ENCODE data around the gene PRR16. TPM values are rescaled to one million over a fixed set of nuclear protein-coding genes. Genes with fewer than 3 reads are reported as not detected.
"Not testable (repeated sequence)": the region's sequence is repeated elsewhere in the genome, so short reads cannot be mapped to it uniquely, and the experiment has no call there.

PRR16 gene
- total RNA-seq, 1 donor from 2014 or later: 4.7 TPM

DNA sequence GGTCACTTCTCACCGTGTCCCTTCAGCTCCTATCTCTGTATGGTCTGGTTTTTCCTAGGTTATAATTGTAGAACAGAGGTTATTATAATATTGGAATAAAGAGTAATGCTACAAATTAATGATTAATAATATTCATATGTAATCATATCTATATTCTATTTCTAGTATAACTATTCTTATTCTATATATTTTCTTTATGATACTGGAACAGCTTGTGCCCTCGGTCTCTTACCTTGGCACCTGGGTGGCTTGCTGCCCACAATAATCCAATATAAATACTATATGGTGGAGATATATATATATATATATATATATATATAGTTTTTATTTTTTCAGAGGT lies 5.6 kb upstream of the PRR16 start:
- peaks cover 3 to 15% (median 13%) of the 10 kb centered on the region in 3 donors for H3K4me1 ChIP-seq (ENCODE audit: control insufficient read depth in 3 of 3, insufficient read depth in 3 of 3, low read length in 3 of 3)
- H3K27me3 ChIP-seq (ENCODE audit: control insufficient read depth in 3 of 3, insufficient read depth in 3 of 3, low read length in 3 of 3); H3K27ac ChIP-seq (ENCODE audit: low read depth, low read length); H3K9me3 ChIP-seq (ENCODE audit: control insufficient read depth in 3 of 3, low read length in 3 of 3); H3K9ac ChIP-seq (ENCODE audit: low read depth in 1 of 3, low read length in 3 of 3); H3K4me3 ChIP-seq (ENCODE audit: low read length in 3 of 3); H3K36me3 ChIP-seq (ENCODE audit: control insufficient read depth in 3 of 3, insufficient read depth in 3 of 3, low read length in 3 of 3): not testable (repeated sequence)

DNA sequence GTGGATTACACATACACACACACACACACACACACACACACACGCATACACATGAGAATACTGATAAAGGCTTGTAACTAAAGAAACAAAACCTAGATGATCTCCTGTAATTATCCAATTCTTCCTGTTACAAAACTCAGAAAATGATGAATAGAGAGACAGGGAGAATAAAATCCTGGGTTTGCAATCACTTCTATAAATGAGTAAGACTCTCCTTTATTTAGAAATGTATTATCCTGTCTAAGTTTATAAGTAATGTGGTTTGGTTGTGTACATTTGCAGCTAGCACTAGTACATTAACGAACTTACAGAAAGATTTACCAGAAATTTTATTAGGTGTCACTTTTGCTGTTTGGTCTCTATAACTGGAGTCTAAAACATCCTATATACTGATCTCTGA lies 2.8 kb upstream of the PRR16 start:
- H3K27me3 ChIP-seq (ENCODE audit: control insufficient read depth in 3 of 3, insufficient read depth in 3 of 3, low read length in 3 of 3): no peaks in the 10 kb centered on the region
- no peaks in the 10 kb centered on the region for H3K36me3 ChIP-seq (ENCODE audit: control insufficient read depth in 3 of 3, insufficient read depth in 3 of 3, low read length in 3 of 3)
- H3K4me3 ChIP-seq (ENCODE audit: low read length in 3 of 3): no peak overlapping the region
- peaks cover 3 to 15% (median 13%) of the 10 kb centered on the region in 3 donors for H3K4me1 ChIP-seq (ENCODE audit: control insufficient read depth in 3 of 3, insufficient read depth in 3 of 3, low read length in 3 of 3)
- no peak overlapping the region for H3K27ac ChIP-seq (ENCODE audit: low read depth, low read length)
- no peaks in the 10 kb centered on the region for H3K9me3 ChIP-seq (ENCODE audit: control insufficient read depth in 3 of 3, low read length in 3 of 3)
- H3K9ac ChIP-seq (ENCODE audit: low read depth in 1 of 3, low read length in 3 of 3): no peak overlapping the region

DNA sequence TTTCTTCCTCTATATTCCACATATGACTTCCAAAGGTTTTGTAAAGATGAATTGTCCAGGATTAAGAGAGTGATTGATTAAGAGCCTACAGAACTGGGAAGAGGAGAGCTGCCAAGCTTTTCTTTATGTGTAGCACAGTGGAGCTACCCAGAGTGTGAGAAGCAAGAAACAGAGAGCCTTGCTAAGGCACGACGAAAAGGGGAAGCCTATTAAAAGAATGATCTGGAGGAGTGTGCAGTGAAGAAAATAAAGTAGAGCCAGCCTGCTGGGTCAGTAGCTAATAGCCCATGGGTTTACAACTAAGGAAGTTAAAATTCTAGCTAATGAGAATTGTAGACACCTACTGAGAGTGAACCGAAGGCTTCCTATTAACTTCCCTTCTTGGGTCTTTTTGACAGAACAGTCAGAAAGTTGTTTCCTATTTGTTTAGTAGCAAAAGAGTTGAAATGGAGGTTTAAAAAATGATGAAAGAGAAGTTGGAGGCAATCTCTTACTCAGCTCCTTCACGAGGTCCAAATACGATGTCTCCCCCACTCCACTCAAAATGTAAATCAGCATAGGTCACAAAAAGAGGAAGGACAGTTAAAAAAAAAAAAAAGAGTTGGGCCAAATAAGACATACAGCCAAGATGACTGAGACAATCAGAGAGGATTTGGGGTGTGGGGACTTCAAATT lies 957 bp upstream of the PRR16 start:
- H3K27me3 ChIP-seq (ENCODE audit: control insufficient read depth in 3 of 3, insufficient read depth in 3 of 3, low read length in 3 of 3): no peaks in the 10 kb centered on the region
- H3K4me3 ChIP-seq (ENCODE audit: low read length in 3 of 3): no peak overlapping the region
- no peaks in the 10 kb centered on the region for H3K36me3 ChIP-seq (ENCODE audit: control insufficient read depth in 3 of 3, insufficient read depth in 3 of 3, low read length in 3 of 3)
- H3K9me3 ChIP-seq (ENCODE audit: control insufficient read depth in 3 of 3, low read length in 3 of 3): no peaks in the 10 kb centered on the region
- H3K9ac ChIP-seq (ENCODE audit: low read depth in 1 of 3, low read length in 3 of 3): no peak overlapping the region
- H3K27ac ChIP-seq (ENCODE audit: low read depth, low read length): peak overlapping the region; percentile 76
- H3K4me1 ChIP-seq (ENCODE audit: control insufficient read depth in 3 of 3, insufficient read depth in 3 of 3, low read length in 3 of 3): peaks cover 8 to 16% (median 8%) of the 10 kb centered on the region in 3 donors

DNA sequence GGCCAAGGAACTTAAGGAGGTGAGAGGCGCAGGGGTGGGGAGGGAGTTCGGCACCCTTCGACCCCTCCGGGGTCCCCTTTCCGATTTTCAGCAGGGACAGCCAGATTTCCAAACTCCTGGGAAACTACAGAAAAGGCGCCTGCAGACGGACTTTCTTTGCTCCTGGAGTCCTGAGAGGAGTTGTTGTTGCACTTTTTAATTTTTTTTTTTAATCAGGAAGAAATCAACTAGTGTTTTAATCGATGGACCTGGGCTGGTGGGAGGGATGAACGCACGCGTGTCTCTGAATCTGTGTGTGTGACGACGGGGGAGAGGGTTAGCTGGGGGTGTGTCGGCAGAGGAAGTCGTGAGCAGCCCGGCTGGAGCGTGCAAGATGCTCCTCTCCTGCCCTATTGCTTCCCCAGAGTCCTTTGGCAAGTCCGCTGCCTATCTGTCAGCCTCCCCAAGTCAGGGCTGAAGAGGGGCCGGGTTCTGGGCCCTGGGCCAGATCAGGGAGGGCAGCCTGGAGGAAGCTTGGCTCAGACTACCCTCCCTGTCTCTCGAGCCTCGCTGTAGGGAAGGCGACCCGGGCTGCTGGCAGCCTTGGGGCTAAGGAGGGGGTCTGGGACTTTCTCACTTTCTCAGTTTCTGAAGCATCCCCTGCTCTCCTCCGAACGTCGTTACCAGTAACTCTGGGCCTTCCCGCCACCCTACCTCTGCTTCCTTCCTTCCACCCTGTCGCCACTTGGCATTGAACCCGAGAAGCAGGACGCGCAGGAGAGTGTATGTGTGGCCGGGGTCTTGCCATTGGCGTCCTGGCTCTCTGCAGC lies 731 bp downstream of the PRR16 start:
- Histone ChIP-seq H3K36me3 (ENCODE audit: control insufficient read depth in 3 of 3, insufficient read depth in 3 of 3, low read length in 3 of 3) (no peaks in the 10 kb centered on the region), H3K27ac (ENCODE audit: low read depth, low read length) (peak overlapping the region; percentile 76), H3K9ac (ENCODE audit: low read depth in 1 of 3, low read length in 3 of 3) (peak overlapping the region; percentile 77 to 85 (median 85)), H3K4me1 (ENCODE audit: control insufficient read depth in 3 of 3, insufficient read depth in 3 of 3, low read length in 3 of 3) (peaks cover 8 to 17% (median 8%) of the 10 kb centered on the region in 3 donors), H3K4me3 (ENCODE audit: low read length in 3 of 3) (peak overlapping the region; percentile 88 to 89 (median 88)), H3K9me3 (ENCODE audit: control insufficient read depth in 3 of 3, low read length in 3 of 3) (no peaks in the 10 kb centered on the region), H3K27me3 (ENCODE audit: control insufficient read depth in 3 of 3, insufficient read depth in 3 of 3, low read length in 3 of 3) (no peaks in the 10 kb centered on the region)

DNA sequence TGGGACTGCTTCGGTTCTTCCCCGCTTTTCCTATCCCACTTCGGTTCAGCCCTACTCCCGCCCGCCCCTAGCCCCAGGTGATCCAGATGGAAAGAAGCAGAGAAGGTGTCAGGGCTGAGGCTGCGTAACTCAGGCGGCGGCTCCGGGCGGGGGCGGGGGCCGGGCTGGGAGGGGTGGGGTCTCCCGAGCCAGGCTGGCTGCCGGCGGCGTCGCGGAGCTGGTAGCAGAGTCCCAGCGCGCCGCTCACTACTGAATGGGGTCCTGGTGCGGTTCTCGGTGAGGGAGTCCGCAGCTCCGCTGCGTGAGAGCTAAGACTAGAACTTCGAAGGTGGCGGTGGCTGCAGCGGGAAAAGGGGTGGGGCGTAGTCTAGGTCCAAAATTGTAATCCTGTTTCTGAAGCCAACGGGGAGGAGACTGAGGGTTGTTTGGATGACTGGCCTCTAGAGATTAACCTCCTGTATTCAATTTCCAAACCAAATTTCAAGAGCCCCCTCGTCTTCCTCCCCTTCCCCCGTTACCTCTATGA lies 1.4 kb downstream of the PRR16 start:
- Histone ChIP-seq H3K27me3 (ENCODE audit: control insufficient read depth in 3 of 3, insufficient read depth in 3 of 3, low read length in 3 of 3) (no peaks in the 10 kb centered on the region), H3K9ac (ENCODE audit: low read depth in 1 of 3, low read length in 3 of 3) (peak overlapping the region; percentile 77 to 85 (median 85)), H3K36me3 (ENCODE audit: control insufficient read depth in 3 of 3, insufficient read depth in 3 of 3, low read length in 3 of 3) (no peaks in the 10 kb centered on the region), H3K9me3 (ENCODE audit: control insufficient read depth in 3 of 3, low read length in 3 of 3) (no peaks in the 10 kb centered on the region), H3K27ac (ENCODE audit: low read depth, low read length) (peak overlapping the region; percentile 76), H3K4me3 (ENCODE audit: low read length in 3 of 3) (peak overlapping the region; percentile 88 to 89 (median 88)), H3K4me1 (ENCODE audit: control insufficient read depth in 3 of 3, insufficient read depth in 3 of 3, low read length in 3 of 3) (peaks cover 8 to 18% (median 9%) of the 10 kb centered on the region in 3 donors)

DNA sequence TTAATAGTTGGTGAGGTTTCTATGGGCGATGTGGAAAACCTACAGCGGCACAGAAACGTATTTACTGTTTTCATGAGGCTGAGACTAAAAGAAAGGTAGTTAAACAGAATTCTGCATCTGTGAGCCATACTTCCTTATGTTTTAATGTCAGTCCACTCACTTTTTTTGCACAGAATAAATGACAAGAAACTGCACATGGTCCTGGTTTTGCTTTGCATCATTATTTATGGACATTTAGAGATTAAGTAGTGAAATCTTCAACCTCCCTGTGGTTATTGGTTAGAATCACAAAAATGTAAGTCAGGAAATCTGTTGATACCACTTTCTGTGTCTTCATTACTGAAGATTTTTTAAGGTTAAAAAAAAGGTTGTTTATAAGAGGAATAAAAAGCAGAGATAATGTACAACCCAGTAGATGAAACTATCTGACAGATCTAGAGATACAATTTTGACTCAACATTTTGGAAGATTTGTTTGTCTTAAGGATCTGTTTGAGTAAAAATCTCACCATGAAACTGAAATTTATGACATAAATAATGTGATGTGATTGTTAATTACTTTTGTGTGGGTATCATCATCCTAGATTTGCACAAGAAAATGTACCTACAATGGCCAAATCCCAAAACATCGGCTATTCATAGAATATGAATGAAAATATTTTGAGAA lies 2.4 kb downstream of the PRR16 start:
- H3K4me3 ChIP-seq (ENCODE audit: low read length in 3 of 3): peak overlapping the region in 2 of 3 donors; percentile 88 to 89
- H3K9ac ChIP-seq (ENCODE audit: low read depth in 1 of 3, low read length in 3 of 3): peak overlapping the region in 2 of 3 donors; percentile 85
- H3K9me3 ChIP-seq (ENCODE audit: control insufficient read depth in 3 of 3, low read length in 3 of 3): no peaks in the 10 kb centered on the region
- no peaks in the 10 kb centered on the region for H3K27me3 ChIP-seq (ENCODE audit: control insufficient read depth in 3 of 3, insufficient read depth in 3 of 3, low read length in 3 of 3)
- H3K36me3 ChIP-seq (ENCODE audit: control insufficient read depth in 3 of 3, insufficient read depth in 3 of 3, low read length in 3 of 3): no peaks in the 10 kb centered on the region
- H3K27ac ChIP-seq (ENCODE audit: low read depth, low read length): peak overlapping the region; percentile 76
- H3K4me1 ChIP-seq (ENCODE audit: control insufficient read depth in 3 of 3, insufficient read depth in 3 of 3, low read length in 3 of 3): peaks cover 8 to 22% (median 10%) of the 10 kb centered on the region in 3 donors

DNA sequence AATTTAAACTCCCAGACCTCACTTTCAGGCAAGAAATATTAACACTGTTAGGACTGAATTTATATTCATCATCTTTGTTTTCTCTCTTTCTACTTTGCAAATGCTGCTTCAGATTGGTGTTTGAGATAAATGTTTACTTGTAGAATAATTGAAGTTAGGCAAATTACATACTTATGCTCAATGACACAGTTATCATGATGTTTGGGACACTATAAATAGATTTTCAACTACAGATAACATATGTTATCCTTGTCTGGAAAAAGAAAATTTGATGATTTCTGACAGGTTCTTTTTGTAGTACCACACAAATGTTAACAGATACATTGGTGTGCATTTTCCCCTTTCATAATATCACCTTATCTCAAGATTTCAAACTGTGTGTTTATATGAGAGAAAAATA lies 7.9 kb downstream of the PRR16 start:
- Histone ChIP-seq H3K4me3 (ENCODE audit: low read length in 3 of 3) (no peak overlapping the region), H3K27ac (ENCODE audit: low read depth, low read length) (no peak overlapping the region), H3K9me3 (ENCODE audit: control insufficient read depth in 3 of 3, low read length in 3 of 3) (no peaks in the 10 kb centered on the region), H3K36me3 (ENCODE audit: control insufficient read depth in 3 of 3, insufficient read depth in 3 of 3, low read length in 3 of 3) (no peaks in the 10 kb centered on the region), H3K4me1 (ENCODE audit: control insufficient read depth in 3 of 3, insufficient read depth in 3 of 3, low read length in 3 of 3) (peaks cover 0 to 10% (median 7%) of the 10 kb centered on the region in 3 donors), H3K9ac (ENCODE audit: low read depth in 1 of 3, low read length in 3 of 3) (no peak overlapping the region), H3K27me3 (ENCODE audit: control insufficient read depth in 3 of 3, insufficient read depth in 3 of 3, low read length in 3 of 3) (no peaks in the 10 kb centered on the region)

DNA sequence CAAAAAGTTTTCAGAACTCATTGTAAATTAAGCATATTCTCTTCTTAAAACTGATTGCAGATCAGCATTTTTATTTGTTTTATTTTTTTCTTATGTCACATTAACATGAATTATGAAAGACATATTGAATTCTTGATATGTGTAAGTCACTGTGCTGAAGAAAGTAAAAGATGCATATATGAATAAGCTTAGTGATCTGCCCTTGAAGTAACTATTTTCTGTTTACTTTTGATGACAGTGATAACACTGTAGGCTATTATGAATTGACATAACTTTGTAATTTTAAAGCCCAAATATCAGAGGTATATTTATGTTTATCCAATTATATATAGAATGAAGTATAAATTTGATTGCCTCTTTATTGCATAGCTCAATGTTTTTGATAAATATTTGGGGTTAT lies 8.8 kb downstream of the PRR16 start:
- Histone ChIP-seq H3K4me3 (ENCODE audit: low read length in 3 of 3) (no peak overlapping the region), H3K27ac (ENCODE audit: low read depth, low read length) (no peak overlapping the region), H3K4me1 (ENCODE audit: control insufficient read depth in 3 of 3, insufficient read depth in 3 of 3, low read length in 3 of 3) (peaks cover 0 to 8% (median 4%) of the 10 kb centered on the region in 3 donors), H3K9me3 (ENCODE audit: control insufficient read depth in 3 of 3, low read length in 3 of 3) (no peaks in the 10 kb centered on the region), H3K36me3 (ENCODE audit: control insufficient read depth in 3 of 3, insufficient read depth in 3 of 3, low read length in 3 of 3) (no peaks in the 10 kb centered on the region), H3K27me3 (ENCODE audit: control insufficient read depth in 3 of 3, insufficient read depth in 3 of 3, low read length in 3 of 3) (no peaks in the 10 kb centered on the region), H3K9ac (ENCODE audit: low read depth in 1 of 3, low read length in 3 of 3) (no peak overlapping the region)

DNA sequence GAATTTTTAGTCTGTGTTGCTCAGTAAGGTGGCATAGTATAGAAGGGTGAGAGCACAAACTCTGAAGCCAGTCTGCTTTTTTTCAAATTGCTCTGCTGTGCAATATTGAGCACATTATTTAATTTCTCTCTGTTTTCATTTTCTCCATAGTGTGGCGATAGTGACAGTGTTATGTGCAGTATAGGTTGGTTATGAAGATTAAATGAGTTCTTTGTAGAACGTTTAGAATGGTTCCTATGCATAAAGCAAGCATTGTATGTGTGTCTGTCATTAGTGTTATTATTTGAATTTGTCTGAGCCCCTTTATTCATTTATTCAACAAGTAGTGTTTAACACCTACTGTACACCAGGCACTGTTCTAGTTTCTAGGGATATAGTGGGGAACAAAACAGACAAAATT lies 9.2 kb downstream of the PRR16 start:
- peaks cover 0 to 5% (median 2%) of the 10 kb centered on the region in 3 donors for H3K4me1 ChIP-seq (ENCODE audit: control insufficient read depth in 3 of 3, insufficient read depth in 3 of 3, low read length in 3 of 3)
- H3K9me3 ChIP-seq (ENCODE audit: control insufficient read depth in 3 of 3, low read length in 3 of 3): no peaks in the 10 kb centered on the region

More for the DNA sequence above, 9.2 kb downstream of the PRR16 start:
- Histone ChIP-seq H3K27me3 (ENCODE audit: control insufficient read depth in 3 of 3, insufficient read depth in 3 of 3, low read length in 3 of 3) (no peaks in the 10 kb centered on the region), H3K36me3 (ENCODE audit: control insufficient read depth in 3 of 3, insufficient read depth in 3 of 3, low read length in 3 of 3) (no peaks in the 10 kb centered on the region), H3K9ac (ENCODE audit: low read depth in 1 of 3, low read length in 3 of 3) (no peak overlapping the region), H3K4me3 (ENCODE audit: low read length in 3 of 3) (no peak overlapping the region), H3K27ac (ENCODE audit: low read depth, low read length) (no peak overlapping the region)

Data from skeletal muscle tissue (tissue), 4 donors.